Panc1 (cell line): Measurements from ENCODE around the gene SLC38A10. TPM values are rescaled to one million over a fixed set of nuclear protein-coding genes. Genes with fewer than 3 reads are reported as not detected.
"Not testable (repeated sequence)": the region's sequence is repeated elsewhere in the genome, so short reads cannot be mapped to it uniquely, and the experiment has no call there.

Experiments used
- ATAC-seq: fragments of 200-7000 bp; cut with Tn5 transposase; 2 replicates; pipeline ENCODE4 v1.9.1; 2020; ENCODE audit warnings: mild to moderate bottlenecking, moderate library complexity
- BruUV-seq: library from RNA; stranded (reverse); fragments of 400-500 nt; replicated peaks from 2 replicates; lab custom pipeline; 2021; lab: Mats Ljungman, UMichigan
- CTCF ChIA-PET: fragments of 300-600 bp; sonication (Branson Sonifier 250); formaldehyde crosslinking; loops from one replicate; lab custom pipeline; 2022; ENCODE audit warnings: antibody characterized with exemption; lab: Charles Lee
- POLR2A ChIA-PET: fragments of 300-600 bp; sonication (Branson Sonifier 250); formaldehyde crosslinking; loops from one replicate; lab custom pipeline; 2022; ENCODE audit warnings: antibody characterized with exemption; lab: Charles Lee
- DNase-seq: peaks from one replicate; pipeline ENCODE4 v3.0.0-alpha.2; 2010; ENCODE audit warnings: low read depth, low spot score
- H3K27ac ChIP-seq: 2 replicates; pipeline ENCODE4 v1.5.1; 2011; ENCODE audit warnings: mild to moderate bottlenecking, low read length, inconsistent platforms
- H3K27me3 ChIP-seq: fragments of 200-500 bp; sonication (Bioruptor generic); 2 replicates; pipeline ENCODE4 v1.6.0; 2014; ENCODE audit warnings: low read length, inconsistent platforms; ENCODE audit not compliant: control insufficient read depth, insufficient read depth
- H3K36me3 ChIP-seq: fragments of 200-500 bp; sonication (Bioruptor generic); 2 replicates; pipeline ENCODE4 v1.5.1; 2014; ENCODE audit warnings: inconsistent platforms, mild to moderate bottlenecking, low read length, moderate library complexity; ENCODE audit not compliant: control insufficient read depth, insufficient read depth
- H3K4me1 ChIP-seq: 2 replicates; pipeline ENCODE4 v1.5.1; 2011; ENCODE audit warnings: inconsistent platforms, mild to moderate bottlenecking, low read length, moderate library complexity; ENCODE audit not compliant: control insufficient read depth, insufficient read depth
- H3K4me3 ChIP-seq, 2 experiments: 2 replicates each; pipeline ENCODE4 v1.5.1; 2011 to 2012; ENCODE audit warnings: low read depth in 2 of 2, low read length in 2 of 2, mild to moderate bottlenecking in 2 of 2, inconsistent platforms in 1 of 2, moderate library complexity in 1 of 2
- H3K9me3 ChIP-seq: fragments of 200-500 bp; sonication (Bioruptor generic); 2 replicates; pipeline ENCODE4 v1.5.1; 2014; ENCODE audit warnings: low read depth, mild to moderate bottlenecking, inconsistent platforms, low read length, moderate library complexity; ENCODE audit not compliant: control insufficient read depth, insufficient read depth
- POLR2AphosphoS5 ChIP-seq: IDR thresholded peaks from 2 replicates; pipeline ENCODE4 v1.6.1; 2012; ENCODE audit warnings: mild to moderate bottlenecking, low read depth, low read length, moderate library complexity
- SIN3A ChIP-seq: IDR thresholded peaks from 2 replicates; pipeline ENCODE4 v1.6.1; 2012; ENCODE audit warnings: low read depth, mild to moderate bottlenecking, low read length, moderate library complexity, borderline replicate concordance; ENCODE audit not compliant: insufficient read depth
- TCF7L2 ChIP-seq: IDR thresholded peaks from 2 replicates; pipeline ENCODE4 v1.6.1; 2011; ENCODE audit warnings: mild to moderate bottlenecking, low read depth, low read length, inconsistent platforms
- in situ Hi-C: cut with HindIII; loops from 2 replicates; pipeline ENCODE4 v1.10.0; 2016; ENCODE audit warnings: low sequenced_read_pairs, low pct_unique_long_range_greater_than_20kb
- intact Hi-C: fragments of 100-400 bp; cut with micrococcal nuclease; formaldehyde crosslinking; loops from one replicate; pipeline ENCODE4 v1.10.0; 2022; ENCODE audit not compliant: unreplicated experiment
- total RNA-seq: library from RNA; stranded (reverse); gene quantifications from one replicate; pipeline ENCODE4 v1.2.1, GENCODE V29; 2021; ENCODE audit not compliant: unreplicated experiment
- TF ChIP-seq, protein P1 (sequence below), 2 experiments: IDR thresholded peaks; 2 replicates each; pipeline ENCODE4 v1.6.1; 2011 to 2012; ENCODE audit warnings: low read depth in 2 of 2, control low read depth in 1 of 2, low read length in 1 of 2, mild to moderate bottlenecking in 1 of 2, moderate library complexity in 1 of 2; ENCODE audit not compliant: insufficient read depth in 1 of 2
- TF ChIP-seq, protein P2 (sequence below): fragments of 450-650 bp; IDR thresholded peaks from 2 replicates; pipeline ENCODE4 v1.5.1; 2017; ENCODE audit warnings: mild to moderate bottlenecking

SLC38A10 gene
- total RNA-seq, 1 experiment from 2014 or later, result 188 TPM

DNA sequence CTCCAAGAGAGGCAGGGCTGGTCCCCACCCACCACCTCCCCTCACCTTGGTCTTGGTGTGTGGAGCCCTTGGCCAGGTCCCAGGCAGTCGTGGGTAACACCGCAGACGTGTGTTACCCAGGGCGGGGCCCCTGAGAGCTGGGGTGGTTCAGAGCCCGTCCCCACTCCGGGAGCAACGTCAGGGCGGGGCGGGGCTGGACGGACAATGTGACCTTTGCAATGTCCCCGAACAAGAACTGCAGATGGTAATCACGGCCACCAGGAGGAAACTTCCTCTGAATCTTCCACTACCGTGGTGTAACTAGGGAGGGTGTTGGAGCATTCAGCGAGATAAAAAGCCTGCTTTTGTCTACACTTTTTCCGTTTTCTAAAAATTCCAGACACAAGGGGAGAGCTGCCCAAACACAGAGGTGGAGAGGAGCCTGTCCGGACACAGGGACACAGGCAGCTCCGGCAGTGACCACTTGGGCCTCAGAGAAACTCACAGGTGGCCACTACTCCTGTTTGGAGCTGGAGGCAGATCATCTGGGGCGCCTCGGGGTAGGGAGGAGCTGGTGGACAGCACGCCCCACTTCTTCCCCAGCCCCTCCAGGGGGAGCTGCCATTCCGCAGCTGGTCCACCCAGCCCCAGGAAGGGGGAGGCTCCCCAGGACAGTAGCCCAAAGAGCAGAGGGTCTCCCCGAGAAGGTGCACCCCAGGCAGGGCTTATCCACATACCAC is 14.2 kb upstream of the SLC38A10 start:
- intact Hi-C loops, result no loop called here
- Histone ChIP-seq H3K4me1 (peaks cover 15% of the 10 kb centered on the region), H3K4me3 (peak overlapping the region; percentile 30 to 54), H3K9me3 (no peaks in the 10 kb centered on the region), H3K27ac (peak overlapping the region; percentile 87), H3K27me3 (no peaks in the 10 kb centered on the region), H3K36me3 (no peaks in the 10 kb centered on the region)
- peak; percentile 87 for ATAC-seq
- CTCF ChIA-PET, result interaction anchor here (0.6 to 1.2 kb wide), 4 partner anchors 12 to 859 kb away, joined by 3 to 5 read pairs (median 3); no protein-coding TSS in a partner anchor
- BruUV-seq, result no TSS peak
- in situ Hi-C loops, result no loop called here
- no peak for DNase-seq
- TF ChIP-seq SIN3A (no peak), TCF7L2 (no peak), POLR2AphosphoS5 (no peak)
- TF ChIP-seq, protein P1, sequence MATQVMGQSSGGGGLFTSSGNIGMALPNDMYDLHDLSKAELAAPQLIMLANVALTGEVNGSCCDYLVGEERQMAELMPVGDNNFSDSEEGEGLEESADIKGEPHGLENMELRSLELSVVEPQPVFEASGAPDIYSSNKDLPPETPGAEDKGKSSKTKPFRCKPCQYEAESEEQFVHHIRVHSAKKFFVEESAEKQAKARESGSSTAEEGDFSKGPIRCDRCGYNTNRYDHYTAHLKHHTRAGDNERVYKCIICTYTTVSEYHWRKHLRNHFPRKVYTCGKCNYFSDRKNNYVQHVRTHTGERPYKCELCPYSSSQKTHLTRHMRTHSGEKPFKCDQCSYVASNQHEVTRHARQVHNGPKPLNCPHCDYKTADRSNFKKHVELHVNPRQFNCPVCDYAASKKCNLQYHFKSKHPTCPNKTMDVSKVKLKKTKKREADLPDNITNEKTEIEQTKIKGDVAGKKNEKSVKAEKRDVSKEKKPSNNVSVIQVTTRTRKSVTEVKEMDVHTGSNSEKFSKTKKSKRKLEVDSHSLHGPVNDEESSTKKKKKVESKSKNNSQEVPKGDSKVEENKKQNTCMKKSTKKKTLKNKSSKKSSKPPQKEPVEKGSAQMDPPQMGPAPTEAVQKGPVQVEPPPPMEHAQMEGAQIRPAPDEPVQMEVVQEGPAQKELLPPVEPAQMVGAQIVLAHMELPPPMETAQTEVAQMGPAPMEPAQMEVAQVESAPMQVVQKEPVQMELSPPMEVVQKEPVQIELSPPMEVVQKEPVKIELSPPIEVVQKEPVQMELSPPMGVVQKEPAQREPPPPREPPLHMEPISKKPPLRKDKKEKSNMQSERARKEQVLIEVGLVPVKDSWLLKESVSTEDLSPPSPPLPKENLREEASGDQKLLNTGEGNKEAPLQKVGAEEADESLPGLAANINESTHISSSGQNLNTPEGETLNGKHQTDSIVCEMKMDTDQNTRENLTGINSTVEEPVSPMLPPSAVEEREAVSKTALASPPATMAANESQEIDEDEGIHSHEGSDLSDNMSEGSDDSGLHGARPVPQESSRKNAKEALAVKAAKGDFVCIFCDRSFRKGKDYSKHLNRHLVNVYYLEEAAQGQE (IDR thresholded peaks at IDR 0.05; ENCODE audit: insufficient read depth in 1 of 2, low read depth in 2 of 2, low read length in 1 of 2), result no peak
- TF ChIP-seq, protein P2, sequence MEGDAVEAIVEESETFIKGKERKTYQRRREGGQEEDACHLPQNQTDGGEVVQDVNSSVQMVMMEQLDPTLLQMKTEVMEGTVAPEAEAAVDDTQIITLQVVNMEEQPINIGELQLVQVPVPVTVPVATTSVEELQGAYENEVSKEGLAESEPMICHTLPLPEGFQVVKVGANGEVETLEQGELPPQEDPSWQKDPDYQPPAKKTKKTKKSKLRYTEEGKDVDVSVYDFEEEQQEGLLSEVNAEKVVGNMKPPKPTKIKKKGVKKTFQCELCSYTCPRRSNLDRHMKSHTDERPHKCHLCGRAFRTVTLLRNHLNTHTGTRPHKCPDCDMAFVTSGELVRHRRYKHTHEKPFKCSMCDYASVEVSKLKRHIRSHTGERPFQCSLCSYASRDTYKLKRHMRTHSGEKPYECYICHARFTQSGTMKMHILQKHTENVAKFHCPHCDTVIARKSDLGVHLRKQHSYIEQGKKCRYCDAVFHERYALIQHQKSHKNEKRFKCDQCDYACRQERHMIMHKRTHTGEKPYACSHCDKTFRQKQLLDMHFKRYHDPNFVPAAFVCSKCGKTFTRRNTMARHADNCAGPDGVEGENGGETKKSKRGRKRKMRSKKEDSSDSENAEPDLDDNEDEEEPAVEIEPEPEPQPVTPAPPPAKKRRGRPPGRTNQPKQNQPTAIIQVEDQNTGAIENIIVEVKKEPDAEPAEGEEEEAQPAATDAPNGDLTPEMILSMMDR, result no peak
- POLR2A ChIA-PET, result interaction anchor here (0.6 to 0.7 kb wide), 3 partner anchors 118 to 533 kb away, joined by 4 to 11 read pairs (median 5); no protein-coding TSS in a partner anchor

DNA sequence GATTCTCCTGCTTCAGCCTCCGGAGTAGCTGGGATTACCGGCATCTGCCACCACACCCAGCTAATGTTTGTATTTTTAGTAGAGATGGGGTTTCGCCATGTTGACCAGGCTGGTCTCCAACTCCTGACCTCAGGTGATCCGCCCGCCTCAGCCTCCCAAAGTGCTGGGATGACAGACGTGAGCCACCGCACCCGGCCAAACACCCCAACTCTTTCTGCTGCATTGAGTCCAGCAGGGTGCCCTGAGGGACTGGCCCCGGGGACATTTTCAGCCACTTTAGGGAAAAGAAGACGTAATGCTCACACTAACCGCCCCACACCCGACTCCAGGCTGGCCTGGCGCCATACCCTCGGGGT is 13.7 kb upstream of the SLC38A10 start:
- peak overlapping the region; percentile 87 for H3K27ac ChIP-seq
- ATAC-seq, in situ Hi-C loops, intact Hi-C loops, H3K36me3 ChIP-seq, DNase-seq, BruUV-seq, H3K9me3 ChIP-seq, H3K27me3 ChIP-seq: not testable (repeated sequence)
- H3K4me1 ChIP-seq, result peaks cover 12% of the 10 kb centered on the region
- ChIA-PET CTCF (interaction anchor here (1.2 kb wide), 1 partner anchor 13 kb away, joined by 3 read pairs; no protein-coding TSS in a partner anchor), POLR2A (interaction anchor here (0.6 kb wide), 1 partner anchor 147 kb away, joined by 11 read pairs; no protein-coding TSS in a partner anchor)
- H3K4me3 ChIP-seq, result peak overlapping the region; percentile 30 to 54
